Stimulated activated CD4-positive, alpha-beta T cell treated with anti-CD3 and anti-CD28 coated beads, Interleukin-12 subunit alpha, Interleukin-12 subunit beta, amount 100 ng/mL, for 24 hours (primary cell): ENCODE data around the gene FRMPD3.

Experiments
- DNase-seq, 2 experiments: peaks; one replicate each; pipeline ENCODE4 v3.0.0-alpha.2; 2020; ENCODE audit warnings: low read depth in 2 of 2

FRMPD3 gene

GRCh38 chrX:107480272-107480671 is 30.8 kb downstream of the FRMPD3 start:
- DNase-seq = no peak

GRCh38 chrX:107482046-107482445 is 32.6 kb downstream of the FRMPD3 start:
- DNase-seq = no peak

GRCh38 chrX:107484002-107484726 is 34.7 kb downstream of the FRMPD3 start:
- DNase-seq = no peak

- DNase-seq = no peak
Measured at GRCh38 chrX:107485013-107485412, 35.6 kb downstream of the FRMPD3 start.

- DNase-seq = no peak
Measured at GRCh38 chrX:107493141-107493540, 43.7 kb downstream of the FRMPD3 start.

GRCh38 chrX:107496786-107497185 is 47.3 kb downstream of the FRMPD3 start:
- no peak for DNase-seq
